ENCODE measurements around the gene CAMTA1.

The CAMTA1 gene

DNA sequence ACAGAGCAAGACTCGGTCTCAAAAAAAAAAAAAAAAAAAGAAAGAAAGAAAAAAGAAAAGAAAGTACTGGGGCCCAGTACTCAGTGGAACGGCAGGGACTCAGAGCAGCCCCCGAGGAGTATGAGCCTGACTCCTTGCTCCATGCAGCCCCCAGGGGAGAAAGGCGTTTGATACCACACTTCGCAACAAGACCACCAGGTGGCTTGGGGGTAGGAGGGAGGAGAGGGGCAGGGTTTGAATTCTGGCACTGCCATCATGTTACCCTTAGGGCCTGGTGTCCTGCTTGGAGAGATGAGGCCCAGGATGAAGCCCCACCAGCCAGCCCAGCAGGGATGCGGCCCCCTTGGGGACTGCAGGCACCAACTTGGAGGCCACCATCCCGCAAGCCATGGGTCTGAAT is 664.5 kb downstream of the CAMTA1 start:
- DNase-seq (ENCODE audit: low read depth, low spot score) = no peak

DNA sequence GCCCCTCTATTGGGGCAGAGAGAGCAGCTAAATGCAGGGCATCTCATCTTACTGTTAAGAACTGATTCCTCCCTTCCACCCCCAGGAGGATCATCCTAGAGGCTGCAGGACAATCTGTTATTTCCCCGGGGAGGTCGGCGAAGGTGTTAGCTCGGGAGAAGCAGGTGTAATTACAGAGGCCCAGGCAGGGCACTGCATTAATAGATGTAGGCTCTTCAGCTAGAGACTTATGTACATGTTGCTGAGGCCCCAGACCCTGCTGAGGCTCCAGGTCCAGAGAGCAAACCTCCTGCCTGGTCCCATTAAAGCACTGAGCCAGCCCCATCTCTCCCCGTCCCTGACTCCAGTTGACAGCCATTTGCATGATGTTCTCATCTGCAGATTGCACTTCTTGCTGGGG is 665.6 kb downstream of the CAMTA1 start:
- no peak for DNase-seq (ENCODE audit: low read depth, low spot score)

DNA sequence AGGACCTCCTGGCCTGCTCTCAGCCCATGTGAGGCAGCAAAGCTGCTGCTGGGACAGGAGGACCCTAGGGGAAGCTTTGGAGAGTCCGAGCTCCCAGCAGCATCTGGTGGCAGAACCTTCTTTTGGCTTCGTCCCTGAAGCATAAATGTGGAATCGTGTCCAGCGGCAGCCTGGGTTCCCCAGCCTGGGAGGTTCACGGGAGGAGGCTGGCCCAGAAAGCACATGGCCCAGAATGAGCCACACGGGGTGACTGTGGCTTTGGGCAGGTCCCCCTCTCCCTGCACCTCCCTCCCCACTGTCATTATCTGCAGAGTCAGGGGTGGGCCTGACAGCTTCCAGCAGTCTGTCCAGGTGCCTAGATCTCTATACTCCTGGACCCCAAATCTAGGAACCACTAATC is 667.8 kb downstream of the CAMTA1 start:
- DNase-seq (ENCODE audit: low read depth, low spot score) = no peak

DNA sequence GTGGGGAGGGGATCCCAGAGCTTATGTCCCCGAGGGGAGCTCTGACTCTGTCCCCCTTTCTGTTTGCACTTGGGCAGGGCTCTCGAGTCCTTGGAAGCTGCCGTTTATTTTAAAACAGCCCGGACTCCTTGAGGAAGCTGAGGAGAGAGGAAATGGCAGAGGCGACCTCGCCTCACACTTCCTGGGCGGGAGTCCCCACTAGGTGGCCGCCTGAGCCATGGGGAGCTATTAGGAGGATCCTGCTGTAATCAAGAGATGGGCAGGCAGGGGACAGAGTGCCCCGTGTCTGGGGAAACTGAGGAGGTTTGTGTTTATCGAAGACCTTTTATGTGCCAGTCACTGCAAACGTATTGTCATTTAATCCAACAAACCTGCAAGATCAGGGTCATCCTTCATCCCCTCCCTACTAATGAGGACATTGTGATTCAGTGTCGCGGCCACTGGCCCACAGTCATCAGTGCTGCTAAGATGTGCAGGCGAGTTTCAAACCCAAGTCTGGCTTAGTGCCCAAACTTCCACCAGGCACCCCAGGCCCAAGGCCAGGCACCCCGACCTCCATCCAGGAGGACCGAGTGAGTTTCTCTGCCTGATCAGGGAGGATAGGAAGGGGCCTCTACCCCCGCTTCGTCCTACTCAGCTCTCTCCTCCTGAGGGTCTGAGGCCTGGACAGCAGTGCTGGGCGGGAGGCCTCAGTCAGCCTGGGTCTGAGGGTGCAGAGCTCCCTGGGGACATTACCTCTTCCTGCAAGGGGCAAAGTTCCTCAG is 669.0 kb downstream of the CAMTA1 start:
- DNase-seq (ENCODE audit: low read depth, low spot score) = no peak

DNA sequence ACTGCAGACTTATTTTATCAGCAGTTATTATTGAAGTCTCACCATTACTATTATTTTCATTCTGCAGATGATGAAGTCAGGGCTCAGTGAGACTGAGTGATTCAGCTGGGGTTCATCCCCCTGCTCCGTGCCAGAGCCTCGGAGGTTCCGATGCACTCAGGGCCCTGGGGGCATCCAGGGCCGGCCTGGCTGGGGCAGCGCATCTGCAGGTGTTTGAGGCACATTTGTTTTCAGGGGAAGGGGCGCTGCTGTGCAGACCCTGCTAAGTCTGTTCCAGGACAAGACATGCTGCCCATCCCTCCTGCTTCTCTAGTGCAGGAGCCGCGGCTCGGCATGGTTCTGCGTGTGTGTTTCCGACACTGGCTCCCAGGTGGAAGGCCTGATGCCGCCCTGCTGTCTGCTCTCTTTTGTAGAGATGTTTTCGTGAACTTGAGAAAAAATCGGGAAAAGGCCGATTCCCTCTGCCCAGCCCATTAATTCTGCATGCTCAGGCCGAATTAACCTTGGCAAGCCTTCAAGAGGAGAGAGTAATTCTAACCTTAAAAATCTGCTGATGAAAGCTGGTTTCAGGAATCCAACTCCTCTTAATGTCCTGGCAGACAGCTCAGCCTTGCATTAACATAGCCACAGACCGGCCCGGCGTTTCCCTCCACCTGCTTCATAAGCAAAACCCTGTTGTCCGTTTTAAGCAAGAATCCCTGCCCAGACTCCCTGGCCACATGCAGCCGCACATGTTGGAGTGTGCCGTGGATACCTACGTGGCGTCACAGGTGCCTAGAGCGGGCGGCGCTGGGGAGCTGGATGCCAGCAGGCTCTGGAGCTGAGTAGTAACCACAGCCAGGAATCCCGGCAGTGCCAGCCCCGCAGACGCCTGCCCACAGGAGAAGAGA is 669.9 kb downstream of the CAMTA1 start:
- DNase-seq (ENCODE audit: low read depth, low spot score) = no peak

DNA sequence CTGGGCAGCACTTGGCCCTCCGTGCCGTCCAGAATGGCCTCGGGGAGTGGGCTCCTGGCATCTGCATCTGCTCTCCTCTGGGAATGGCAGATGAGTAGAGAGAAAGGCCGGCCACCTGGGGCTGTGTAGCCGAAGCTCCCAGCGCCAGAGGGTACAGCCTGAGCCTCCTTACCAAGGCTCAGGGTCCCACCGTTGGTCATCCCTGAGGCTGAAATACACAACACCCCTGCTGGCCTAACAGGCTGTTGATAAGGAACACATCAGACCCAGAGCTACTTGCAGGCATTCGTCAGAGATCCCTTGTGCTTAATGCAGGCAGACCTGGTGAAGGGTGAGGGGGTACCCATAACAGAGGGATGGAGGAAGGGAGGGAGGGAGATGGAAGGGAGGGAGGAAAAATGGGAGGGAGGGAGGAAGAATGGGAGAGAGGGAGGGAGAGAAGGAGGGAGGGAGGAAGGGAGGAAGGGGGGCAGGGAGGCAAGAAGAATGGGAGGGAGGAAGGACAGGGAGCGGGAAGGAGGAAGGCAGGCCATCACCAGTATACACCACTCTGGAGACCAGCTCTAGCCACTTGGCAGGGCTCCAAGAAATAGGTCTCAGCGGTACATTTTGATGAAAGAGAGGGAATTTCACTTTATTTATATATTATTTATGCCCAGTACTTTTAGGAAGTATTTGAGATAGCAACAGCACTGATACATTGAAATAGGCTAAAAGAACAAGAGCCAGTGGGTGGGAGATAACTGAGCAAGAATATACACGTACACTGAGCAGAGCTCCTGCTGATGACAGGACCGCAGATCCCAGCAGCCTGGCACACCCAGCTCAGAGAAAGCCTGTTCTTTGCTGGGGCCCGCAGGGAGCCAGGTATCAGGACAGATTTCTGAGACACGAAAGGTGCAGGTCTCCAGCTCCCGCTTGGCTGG is 670.8 kb downstream of the CAMTA1 start:
- no peak for DNase-seq (ENCODE audit: low read depth, low spot score)

DNA sequence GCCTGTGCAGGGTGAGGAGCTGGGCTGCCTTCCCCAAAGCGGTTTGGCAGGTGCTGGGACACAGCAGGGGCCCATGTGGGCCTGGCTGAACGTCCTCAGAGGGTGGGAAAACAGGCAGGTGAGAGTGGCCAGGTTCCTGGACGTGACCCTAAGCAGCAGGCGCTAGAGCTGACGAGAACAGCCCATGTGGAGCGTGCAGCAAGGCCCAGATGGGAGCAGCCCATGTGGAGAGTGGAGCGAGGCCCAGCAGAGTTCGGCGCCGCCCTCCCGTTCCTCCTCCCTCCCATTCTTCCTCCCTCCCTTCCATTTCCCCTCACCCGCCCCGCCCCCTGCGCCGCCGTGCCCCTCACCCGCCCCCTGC is 671.4 kb downstream of the CAMTA1 start:
- no peak for DNase-seq (ENCODE audit: low read depth, low spot score)

DNA sequence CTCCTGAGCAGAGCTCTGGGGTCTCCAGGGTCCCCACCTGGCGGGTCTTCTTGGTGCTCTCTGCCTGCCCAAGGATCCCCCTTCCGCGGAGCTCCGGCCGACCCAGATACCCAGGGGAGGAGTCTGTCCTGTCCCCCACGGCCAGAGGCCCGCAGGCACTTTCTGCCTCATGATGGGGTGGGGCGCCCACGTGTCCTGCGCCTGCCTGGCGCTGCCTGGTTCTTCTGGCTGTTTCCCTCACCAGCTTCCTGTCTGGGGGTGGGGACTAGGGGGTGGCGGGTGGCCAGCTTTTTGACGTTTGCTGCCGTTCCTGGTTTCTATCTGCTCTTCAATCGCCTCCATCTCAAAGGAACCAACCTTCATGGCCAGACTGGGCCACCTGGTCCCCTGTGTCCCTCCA is 672.6 kb downstream of the CAMTA1 start:
- no peak for DNase-seq (ENCODE audit: low read depth, low spot score)

DNA sequence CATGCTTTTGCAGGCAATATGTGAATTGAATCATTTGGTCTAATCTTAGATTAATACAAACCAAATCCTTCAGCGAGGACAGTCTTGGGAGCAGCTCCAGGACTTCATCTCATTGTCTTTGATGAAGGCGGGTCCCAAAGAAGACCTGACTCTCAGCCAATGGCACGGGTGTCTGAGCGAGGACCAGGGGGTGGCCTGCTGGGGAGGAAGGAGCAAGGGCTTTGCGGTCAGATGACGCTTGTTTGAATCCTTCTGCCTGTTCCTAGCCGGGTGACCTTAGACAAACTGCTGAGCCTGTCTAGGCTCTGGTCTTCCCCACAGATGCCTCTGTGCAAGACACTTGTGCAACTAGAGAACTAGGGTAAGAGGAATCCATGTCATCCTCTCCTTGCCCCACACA is 673.7 kb downstream of the CAMTA1 start:
- DNase-seq (ENCODE audit: low read depth, low spot score) = no peak

DNA sequence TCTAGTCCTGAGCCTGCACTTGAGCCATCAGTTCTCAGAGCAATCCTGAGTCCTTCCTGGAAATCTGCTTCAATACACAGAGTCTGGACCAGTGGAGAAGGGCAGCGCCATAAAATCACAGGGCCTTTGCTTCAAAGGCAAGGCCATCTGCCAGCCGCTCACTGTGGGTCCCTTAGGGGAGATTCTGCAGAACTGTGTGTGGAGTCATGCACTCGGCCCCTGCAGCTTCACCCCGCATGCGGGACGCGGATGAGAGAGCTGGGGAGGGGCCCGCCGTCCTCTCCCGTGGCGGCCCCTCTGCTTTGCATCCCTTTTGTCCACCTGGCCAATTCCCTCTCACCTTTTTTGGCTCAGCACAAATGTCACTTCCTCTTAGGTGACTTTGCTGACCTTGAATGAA is 674.7 kb downstream of the CAMTA1 start:
- DNase-seq (ENCODE audit: low read depth, low spot score) = no peak

DNA sequence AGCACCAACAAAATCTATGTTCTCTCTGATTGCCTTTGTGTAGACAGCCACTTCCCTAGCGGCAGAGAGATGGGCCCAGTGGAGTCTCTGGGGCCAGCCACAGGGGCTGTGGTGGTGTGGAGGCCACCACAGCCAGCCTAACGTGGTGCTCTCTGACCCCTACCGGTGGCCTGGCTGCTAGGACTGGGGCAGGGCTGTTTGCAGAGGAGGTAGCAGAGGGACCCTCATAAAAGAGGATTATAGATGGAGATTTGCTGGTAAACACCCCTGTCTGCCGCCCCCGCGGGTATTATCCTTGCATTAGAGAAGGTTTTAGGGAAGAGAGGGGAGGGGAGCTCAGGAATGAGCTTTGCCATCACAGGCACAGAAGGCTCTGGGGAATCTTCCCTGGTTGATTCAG is 675.6 kb downstream of the CAMTA1 start:
- DNase-seq (ENCODE audit: low read depth, low spot score) = no peak

DNA sequence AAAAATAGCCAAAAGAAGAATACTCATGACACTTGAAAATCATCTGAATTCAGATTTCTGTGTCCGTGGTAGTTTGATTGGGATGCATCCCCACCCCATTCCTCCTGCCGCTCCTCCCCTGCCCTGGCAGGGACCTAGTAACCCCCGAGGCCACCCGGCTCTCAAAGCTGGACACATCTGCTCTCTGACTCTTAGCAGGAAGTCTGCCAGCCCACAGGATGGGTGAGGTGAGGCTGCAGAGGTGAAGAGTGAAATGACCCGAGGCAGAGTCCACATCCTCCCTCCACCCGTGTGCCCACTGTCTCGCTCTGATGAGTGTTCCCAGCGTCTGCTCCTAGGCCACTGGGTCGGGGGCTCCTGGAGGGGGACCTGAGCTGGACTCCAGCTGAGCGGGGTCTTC is 677.4 kb downstream of the CAMTA1 start:
- no peak for DNase-seq (ENCODE audit: low read depth, low spot score)

DNA sequence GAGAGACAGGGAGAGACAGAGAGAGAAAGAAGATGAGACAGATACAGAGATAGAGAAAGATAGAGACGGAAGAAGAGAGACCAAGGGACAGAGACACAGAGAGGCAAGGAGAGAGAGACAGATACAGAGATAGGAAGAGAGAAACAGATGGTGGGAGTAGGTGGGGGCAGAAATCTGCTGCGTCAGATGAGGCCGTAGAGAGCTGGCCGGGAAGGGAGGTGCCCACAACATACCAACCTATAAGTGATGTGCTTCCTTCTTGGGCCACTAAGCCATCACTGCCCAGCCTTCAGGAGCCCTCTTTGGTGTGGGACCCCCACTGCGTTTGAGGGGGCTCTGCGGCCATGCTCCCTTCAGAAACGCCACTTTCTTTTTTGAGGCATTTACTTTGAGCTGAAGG is 678.3 kb downstream of the CAMTA1 start:
- no peak for DNase-seq (ENCODE audit: low read depth, low spot score)

DNA sequence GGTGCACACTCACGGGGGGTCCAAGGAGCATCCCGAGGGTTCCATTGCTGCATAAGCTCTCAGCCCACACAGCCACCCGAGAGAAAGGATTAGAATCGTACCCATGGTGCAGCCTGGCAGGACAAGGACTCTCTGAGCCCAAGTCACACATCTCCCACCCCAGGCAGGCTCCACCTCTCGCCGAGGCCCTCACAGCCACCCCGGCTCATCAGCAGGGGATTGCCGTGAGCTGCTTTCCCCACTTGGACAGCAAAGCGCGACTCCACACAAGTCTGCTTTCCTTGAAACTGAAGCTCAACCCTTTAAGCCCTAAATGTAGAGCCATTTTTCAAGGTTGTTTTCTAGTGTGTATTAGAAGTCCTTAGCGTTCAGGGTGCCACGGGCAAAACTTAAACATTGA is 679.5 kb downstream of the CAMTA1 start:
- no peak for DNase-seq (ENCODE audit: low read depth, low spot score)

DNA sequence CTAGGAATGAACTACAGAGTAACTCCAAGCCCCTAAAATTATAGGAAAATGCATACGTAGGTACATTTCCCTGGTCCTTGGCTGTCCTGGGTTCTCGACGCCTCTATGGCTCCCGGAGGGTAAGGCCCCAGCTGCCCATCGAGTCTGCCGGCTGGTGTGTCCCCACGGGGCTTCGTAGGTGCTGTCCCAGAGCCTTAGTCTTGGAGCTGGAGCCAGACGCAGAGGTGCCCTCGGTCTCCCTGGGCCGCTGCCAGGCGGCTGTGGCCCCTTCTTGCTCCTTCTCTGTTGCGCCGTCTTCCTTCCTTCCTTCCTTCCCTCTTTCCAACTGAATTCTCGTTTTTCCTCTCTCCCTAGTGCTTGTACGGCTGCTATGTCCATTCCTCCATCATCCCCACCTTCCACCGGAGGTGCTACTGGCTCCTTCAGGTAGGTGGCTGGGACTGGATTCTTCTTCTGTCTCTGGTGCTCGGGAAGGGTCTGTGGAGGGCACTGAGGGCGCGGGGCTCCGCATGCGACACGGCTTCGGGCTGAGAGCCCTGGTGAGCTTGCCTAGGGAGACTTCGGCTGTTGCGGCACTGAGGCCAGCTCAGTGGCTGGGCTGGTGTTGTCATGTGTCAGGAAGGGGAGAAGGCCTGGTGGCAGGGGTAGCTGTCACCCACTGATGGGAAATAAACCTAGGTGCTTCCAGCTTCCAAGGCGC is 682.4 kb downstream of the CAMTA1 start:
- no peak for DNase-seq (ENCODE audit: low read depth, low spot score)

DNA sequence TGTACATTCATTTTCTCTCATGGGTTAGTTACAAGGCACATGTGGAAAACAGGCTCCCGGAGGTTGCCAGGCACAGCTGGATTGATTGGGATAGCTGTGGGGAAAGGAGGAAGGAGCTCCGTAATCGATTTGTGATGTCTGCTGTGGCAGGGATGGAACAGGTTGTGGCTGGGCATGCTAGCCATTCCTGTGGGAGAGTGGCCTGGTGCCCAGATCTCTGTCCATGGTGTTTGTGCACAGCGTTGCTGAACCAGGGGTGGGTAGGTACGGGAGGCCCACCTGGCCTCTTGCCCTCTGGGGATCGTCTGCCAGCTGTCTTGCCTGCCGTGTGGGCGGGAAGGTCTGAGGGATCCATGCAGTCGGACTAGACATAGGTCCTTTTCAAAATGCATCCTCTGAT is 683.0 kb downstream of the CAMTA1 start:
- no peak for DNase-seq (ENCODE audit: low read depth, low spot score)

DNA sequence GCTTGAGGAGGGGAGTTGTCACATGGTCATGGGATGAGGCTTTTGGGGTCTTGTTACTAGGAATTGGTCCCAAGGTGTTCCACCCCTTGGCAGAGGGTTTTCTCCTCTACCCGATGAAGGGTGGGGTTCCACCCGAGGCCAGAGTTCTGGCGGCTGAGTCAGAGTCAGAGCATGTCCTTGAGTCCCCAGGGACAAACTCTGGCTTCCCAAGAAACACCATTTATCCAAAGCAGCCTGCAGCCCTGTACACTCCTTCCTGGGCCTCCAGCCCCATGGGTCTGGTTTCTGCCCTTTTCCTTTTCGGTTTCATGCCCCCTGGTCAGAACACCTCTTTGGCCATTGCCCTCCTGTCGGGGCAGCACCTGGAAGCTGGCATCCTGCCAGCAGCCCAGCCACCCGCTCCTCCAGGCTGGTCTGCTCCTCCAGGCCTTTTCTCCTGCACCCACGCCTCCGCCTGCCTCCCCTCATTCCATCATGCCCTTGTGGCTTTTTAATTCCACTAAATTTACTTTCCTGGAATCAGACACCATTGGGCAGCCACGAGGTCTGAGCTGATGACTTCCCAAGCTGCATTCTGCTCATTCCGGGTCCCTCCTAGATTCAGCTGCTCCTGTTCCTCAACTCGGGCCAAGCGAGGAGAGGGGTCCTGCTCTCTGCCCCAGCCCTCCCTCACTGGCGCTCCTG is 684.1 kb downstream of the CAMTA1 start:
- no peak for DNase-seq (ENCODE audit: low read depth, low spot score)

DNA sequence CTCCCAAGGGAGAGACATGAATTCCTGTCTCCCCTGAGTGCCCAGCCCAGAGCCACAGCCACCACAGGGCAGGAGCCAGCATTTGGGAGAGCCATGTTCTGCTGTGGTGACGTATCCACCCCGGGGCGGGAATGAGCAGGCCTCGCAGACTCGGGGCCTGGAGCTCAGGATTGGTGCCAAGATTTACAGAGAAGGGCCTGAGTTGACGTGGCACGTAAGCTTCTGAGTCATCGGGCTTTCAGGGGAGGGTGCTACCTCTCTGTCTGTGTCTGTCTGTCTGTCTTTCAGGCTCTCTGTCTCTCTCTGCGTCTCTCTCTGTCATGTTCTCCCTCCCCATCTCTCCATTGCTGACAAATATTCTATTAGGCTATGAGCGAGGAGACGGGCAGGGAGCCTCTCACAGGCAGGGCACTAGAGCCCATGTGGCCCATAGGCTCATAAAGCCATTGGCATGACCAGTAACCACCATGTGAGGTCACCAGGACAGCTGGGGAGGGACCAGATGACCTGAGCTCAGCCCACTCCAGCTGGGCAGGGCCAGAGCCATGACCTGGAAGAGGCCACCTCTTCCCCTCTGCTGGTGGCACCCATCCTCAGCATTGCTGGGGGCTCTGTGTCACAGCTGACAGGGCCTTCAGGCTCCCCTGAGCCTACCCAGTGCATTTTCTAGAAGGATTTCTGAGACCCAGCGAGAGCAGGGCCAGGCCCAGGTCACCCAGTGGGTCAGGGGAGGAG is 685.8 kb downstream of the CAMTA1 start:
- no peak for DNase-seq (ENCODE audit: low read depth, low spot score)

DNA sequence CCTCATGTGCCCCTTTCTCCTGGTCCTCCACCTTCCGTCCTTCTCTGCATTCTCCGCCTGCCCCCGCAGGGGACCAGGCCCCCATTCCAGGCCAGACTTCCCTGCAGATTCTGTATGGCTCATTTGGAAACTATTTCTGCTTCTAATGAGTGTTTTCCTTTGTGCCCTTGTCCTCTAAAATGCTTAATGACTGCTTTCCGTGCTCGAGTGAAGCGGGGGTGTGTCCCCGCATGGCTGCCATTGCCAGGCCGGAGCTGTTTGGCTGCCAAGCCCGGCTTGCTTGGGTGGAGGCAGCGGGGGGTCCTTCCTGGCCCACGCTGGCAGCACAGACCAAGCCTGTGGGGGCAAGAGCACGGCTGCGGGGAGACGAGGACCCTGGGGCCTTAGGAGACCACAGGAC is 686.6 kb downstream of the CAMTA1 start:
- no peak for DNase-seq (ENCODE audit: low read depth, low spot score)
